PC-3 (cell line): ENCODE measurements around the gene PPFIBP2.

Source experiments
- CTCF ChIP-seq: fragments of 300-600 bp; sonication (generic); conservative IDR thresholded peaks from 2 replicates; pipeline ENCODE4 v1.5.1; 2017; ENCODE audit warnings: antibody characterized with exemption, low read depth, mild to moderate bottlenecking, low read length
- EZH2 ChIP-seq: fragments of 300-600 bp; sonication (generic); IDR thresholded peaks from one replicate; pipeline ENCODE4 v1.6.1; 2017; ENCODE audit warnings: antibody characterized with exemption, mild to moderate bottlenecking, low read length; ENCODE audit not compliant: unreplicated experiment

DNA sequence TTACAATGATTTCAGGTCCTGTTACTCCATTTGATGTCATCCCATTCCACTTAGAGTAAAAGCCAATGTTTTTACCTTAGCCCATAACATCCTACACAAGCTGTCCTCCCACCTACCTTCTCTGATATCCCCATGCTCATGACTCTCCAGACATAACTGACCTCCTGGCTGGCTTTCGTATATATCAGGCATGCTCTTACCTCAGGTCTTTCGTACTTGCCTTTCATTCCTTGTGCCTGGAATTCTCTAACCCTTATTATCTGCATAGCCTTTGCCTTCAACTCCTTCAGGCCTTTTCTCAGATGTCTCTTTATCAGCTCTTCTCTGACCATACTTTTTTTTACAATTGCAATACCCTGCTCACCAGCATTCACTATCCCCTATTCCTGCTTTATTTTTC is 169.8 kb downstream of the PPFIBP2 start:
- TF ChIP-seq EZH2 = no peak
- TF ChIP-seq CTCF = no peak
